ENCODE results near the gene SOWAHC. TPM values are rescaled to one million over a fixed set of nuclear protein-coding genes. Genes with fewer than 3 reads are reported as not detected.
"Not testable (repeated sequence)": the region's sequence is repeated elsewhere in the genome, so short reads cannot be mapped to it uniquely, and the experiment has no call there.

The SOWAHC gene
- total RNA-seq, 1 donor from 2014 or later, result not detected

DNA sequence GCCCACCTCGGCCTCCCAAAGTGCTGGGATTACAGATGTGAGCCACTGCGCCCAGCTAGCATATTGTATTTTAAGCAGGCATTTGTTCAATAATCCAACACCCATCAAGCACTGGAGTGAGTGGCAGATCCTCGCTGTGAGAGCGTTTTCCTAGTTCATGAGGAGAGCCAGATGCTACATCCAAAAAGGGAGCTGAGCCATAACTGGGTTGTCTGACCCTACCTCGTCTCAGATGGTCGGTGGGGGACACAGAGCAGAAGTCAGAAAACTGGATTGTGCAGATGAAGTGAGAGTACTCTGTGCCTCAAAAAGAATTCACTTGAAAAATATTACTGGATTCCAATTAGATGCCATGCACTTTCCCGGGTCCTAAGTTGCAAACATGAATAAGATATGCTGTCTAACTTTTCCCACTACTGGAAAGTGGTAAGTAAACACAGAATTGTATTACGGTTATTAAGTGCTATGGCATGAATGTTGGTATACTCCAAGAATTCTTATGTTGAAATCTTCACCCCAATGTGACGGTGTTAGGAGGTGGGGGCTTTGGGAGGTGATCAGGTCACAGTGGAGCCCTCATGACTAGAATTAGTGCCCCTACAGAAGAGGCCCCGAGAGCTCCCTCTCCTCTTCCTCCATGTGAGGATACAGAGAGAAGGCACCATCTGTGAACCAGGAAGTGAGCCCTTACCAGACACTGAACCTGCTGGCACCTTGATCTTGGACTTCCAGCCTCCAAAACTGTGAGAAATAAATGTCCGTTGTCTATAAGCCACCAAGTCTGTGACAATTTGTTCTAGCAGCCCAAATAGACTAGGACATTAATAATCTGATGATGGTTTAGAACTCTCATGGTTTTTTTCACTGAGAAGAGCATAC is 21.5 kb downstream of the SOWAHC start:
- no peak overlapping the region for H3K4me3 Mint-ChIP-seq
- ChIA-PET CTCF (no interaction called here), POLR2A (no interaction called here)
- no peak for DNase-seq
- no peaks in the 10 kb centered on the region for H3K36me3 Mint-ChIP-seq (ENCODE audit: low read depth)
- H3K27me3 Mint-ChIP-seq, result no peaks in the 10 kb centered on the region
- H3K9me3 Mint-ChIP-seq, result no peaks in the 10 kb centered on the region
- H3K27ac Mint-ChIP-seq, result no peak overlapping the region
- no peak for ATAC-seq (ENCODE audit: low read depth)
- TF ChIP-seq, protein P1, sequence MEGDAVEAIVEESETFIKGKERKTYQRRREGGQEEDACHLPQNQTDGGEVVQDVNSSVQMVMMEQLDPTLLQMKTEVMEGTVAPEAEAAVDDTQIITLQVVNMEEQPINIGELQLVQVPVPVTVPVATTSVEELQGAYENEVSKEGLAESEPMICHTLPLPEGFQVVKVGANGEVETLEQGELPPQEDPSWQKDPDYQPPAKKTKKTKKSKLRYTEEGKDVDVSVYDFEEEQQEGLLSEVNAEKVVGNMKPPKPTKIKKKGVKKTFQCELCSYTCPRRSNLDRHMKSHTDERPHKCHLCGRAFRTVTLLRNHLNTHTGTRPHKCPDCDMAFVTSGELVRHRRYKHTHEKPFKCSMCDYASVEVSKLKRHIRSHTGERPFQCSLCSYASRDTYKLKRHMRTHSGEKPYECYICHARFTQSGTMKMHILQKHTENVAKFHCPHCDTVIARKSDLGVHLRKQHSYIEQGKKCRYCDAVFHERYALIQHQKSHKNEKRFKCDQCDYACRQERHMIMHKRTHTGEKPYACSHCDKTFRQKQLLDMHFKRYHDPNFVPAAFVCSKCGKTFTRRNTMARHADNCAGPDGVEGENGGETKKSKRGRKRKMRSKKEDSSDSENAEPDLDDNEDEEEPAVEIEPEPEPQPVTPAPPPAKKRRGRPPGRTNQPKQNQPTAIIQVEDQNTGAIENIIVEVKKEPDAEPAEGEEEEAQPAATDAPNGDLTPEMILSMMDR (IDR thresholded peaks at IDR 0.05), result no peak
- intact Hi-C loops (cut with micrococcal nuclease), result no loop called here
- no peaks in the 10 kb centered on the region for H3K4me1 Mint-ChIP-seq

DNA sequence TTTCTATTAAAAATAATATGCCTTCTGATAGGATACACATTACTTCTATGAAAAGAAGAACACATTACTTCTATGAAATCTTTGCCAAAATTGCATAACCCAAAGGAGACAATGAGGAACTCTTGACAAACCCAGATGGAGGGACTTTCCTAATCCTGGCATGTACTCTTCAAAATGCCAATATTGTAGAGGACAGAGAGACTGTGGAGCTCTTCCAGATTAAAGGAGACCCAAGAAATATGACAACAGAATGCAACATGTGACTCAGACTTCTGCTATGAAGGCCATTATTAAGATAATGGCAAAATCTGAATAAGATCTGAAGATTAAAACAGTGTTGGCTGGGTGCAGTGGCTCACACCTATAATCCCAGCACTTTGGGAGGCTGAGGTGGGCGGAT is 22.2 kb downstream of the SOWAHC start:
- H3K4me1 Mint-ChIP-seq, result no peaks in the 10 kb centered on the region

DNA sequence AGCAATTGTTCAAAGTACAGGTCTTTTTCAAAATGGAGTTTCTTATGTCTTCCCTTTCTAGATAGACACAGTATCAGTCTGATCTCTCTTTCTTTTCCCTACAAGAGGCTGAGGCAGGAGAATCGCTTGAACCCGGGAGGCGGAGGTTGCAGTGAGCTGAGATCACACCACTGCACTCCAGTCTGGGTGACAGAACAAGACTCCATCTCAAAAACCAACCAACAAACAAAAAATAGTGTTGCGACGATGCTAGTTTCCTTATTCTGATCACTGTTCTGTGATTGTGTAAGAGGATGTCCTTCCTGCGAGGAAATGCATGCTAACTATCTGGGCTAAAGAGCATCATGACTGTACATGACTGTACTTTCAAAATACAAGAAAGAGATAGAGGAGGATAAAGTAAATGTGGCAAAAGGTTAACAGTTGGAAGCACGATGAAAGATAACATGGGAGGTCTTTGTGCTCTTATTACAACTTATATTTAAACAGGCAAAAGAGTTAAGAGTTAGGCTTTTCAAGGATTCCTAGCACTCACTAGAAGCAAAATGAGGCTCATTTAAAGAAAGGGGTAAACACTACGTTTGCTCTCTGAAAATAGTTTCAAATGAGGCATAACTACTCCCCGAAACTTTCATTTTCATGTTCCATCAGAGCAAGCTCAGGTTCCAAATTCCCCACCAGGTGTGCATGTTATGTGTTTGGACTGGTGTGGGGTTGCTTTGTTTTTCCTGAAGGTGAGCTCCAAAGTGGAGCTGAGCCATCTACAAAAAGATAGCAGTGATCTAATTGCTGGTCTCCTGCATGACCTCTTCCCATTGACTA is 23.8 kb downstream of the SOWAHC start:
- H3K9me3 Mint-ChIP-seq, result no peaks in the 10 kb centered on the region
- ChIA-PET POLR2A (no interaction called here), CTCF (no interaction called here)
- H3K4me1 Mint-ChIP-seq, result no peaks in the 10 kb centered on the region
- H3K36me3 Mint-ChIP-seq (ENCODE audit: low read depth), result no peaks in the 10 kb centered on the region
- intact Hi-C loops (cut with micrococcal nuclease), result no loop called here
- TF ChIP-seq, protein P1 (IDR thresholded peaks at IDR 0.05), result no peak
- DNase-seq (no peak), ATAC-seq (ENCODE audit: low read depth) (no peak)
- no peak overlapping the region for H3K4me3 Mint-ChIP-seq
- H3K27me3 Mint-ChIP-seq, result peaks cover 2% of the 10 kb centered on the region
- H3K27ac Mint-ChIP-seq, result no peak overlapping the region

More for the DNA sequence above, 22.2 kb downstream of the SOWAHC start:
- ATAC-seq (ENCODE audit: low read depth), result no peak
- TF ChIP-seq, protein P1 (IDR thresholded peaks at IDR 0.05), result no peak
- Mint-ChIP-seq H3K27me3 (no peaks in the 10 kb centered on the region), H3K27ac (no peak overlapping the region), H3K36me3 (ENCODE audit: low read depth) (no peaks in the 10 kb centered on the region), H3K9me3 (no peaks in the 10 kb centered on the region), H3K4me3 (no peak overlapping the region)
- intact Hi-C loops (cut with micrococcal nuclease), result no loop called here
- ChIA-PET POLR2A (no interaction called here), CTCF (no interaction called here)
- DNase-seq, result no peak

- no peak overlapping the region for H3K27ac Mint-ChIP-seq
- CTCF ChIA-PET, result no interaction called here
- no peak for ATAC-seq (ENCODE audit: low read depth)
- POLR2A ChIA-PET, result no interaction called here
- no peaks in the 10 kb centered on the region for H3K4me1 Mint-ChIP-seq
- H3K27me3 Mint-ChIP-seq, result peaks cover 2% of the 10 kb centered on the region
- intact Hi-C loops (cut with micrococcal nuclease), result no loop called here
- H3K4me3 Mint-ChIP-seq, result no peak overlapping the region
- H3K9me3 Mint-ChIP-seq, result no peaks in the 10 kb centered on the region
- no peaks in the 10 kb centered on the region for H3K36me3 Mint-ChIP-seq (ENCODE audit: low read depth)
- TF ChIP-seq, protein P1 (IDR thresholded peaks at IDR 0.05), result no peak
- DNase-seq, result no peak
Measured at GRCh38 chr2:109638795-109639194, 24.6 kb downstream of the SOWAHC start.

DNA sequence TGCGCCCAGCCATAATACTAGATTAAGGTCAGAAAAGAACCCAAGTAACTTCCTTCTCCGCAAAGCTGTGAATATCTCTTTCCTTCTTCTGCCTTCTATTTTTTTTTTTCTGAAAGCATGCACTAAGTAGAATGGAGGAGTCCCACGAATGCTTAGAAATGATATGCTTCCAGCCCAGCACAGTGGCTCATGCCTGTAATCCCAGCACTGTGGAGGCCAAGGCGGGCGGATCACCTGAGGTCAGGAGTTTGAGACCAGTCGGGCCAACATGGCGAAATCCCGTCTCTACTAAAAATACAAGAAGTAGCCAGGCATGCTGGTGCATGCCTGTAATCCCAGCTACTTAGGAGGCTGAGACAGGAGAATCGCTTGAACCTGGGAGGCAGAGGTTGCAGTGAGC is 25.8 kb downstream of the SOWAHC start:
- intact Hi-C loops (cut with micrococcal nuclease); H3K4me1 Mint-ChIP-seq; DNase-seq; H3K27ac Mint-ChIP-seq; ATAC-seq (ENCODE audit: low read depth); H3K4me3 Mint-ChIP-seq; H3K36me3 Mint-ChIP-seq (ENCODE audit: low read depth); POLR2A ChIA-PET; H3K27me3 Mint-ChIP-seq; H3K9me3 Mint-ChIP-seq; CTCF ChIA-PET: not testable (repeated sequence)
